ENCODE measurements around the gene ERBB4.

DNA sequence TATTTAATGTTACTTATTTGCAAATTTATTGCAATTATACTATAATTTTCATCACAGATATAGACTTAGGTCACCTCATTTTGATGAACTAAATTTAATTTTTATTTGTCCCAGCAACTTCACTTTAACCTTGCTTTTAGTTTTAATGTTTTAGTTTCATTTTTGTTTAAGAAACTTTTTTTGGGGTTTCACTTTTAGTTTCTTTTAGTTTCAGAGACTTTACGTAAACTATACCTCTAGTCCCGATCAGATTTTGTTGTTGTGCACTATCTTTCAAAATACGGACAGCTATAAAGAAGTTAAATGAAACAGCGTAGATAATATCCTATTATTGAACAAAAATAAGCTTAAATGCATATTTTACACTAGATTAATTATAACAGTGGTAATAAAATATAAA is 460.5 kb downstream of the ERBB4 start:
- no peak for TF ChIP-seq EZH2phosphoT487 (IDR thresholded peaks at IDR 0.05; ENCODE audit: borderline replicate concordance, low read depth, low read length)
- no peak for TF ChIP-seq CTCF (conservative IDR thresholded peaks at IDR 0.05; ENCODE audit: low read length)
